Adrenal gland (tissue), 12 donors: ENCODE data around the gene MIOX. TPM values are rescaled to one million over a fixed set of nuclear protein-coding genes. Genes with fewer than 3 reads are reported as not detected.

Experiments
- DNase-seq, 7 donors: peaks; one replicate each; pipeline ENCODE4 v3.0.0-alpha.2; 2019 to 2020
- H3K27ac ChIP-seq, 5 donors: fragments of 200-600 bp; sonication (generic) in 4 of 5; 1 replicate in 3 of 5; 2 replicates in 2 of 5; pipeline versions ENCODE4 v1.5.1 to v1.8.0; 2016 to 2020; ENCODE audit warnings: mild to moderate bottlenecking in 1 of 5
- H3K27me3 ChIP-seq: fragments of 200-600 bp; 2 replicates; pipeline ENCODE4 v1.8.0; 2021
- H3K36me3 ChIP-seq, 2 donors: fragments of 200-600 bp; replicated peaks in 1 of 2; 1 replicate in 1 of 2; 2 replicates in 1 of 2; pipeline versions ENCODE4 v1.5.1 to v1.8.0; 2018 to 2022
- H3K4me1 ChIP-seq, 2 donors: fragments of 200-600 bp; replicated peaks in 1 of 2; 1 replicate in 1 of 2; 2 replicates in 1 of 2; pipeline versions ENCODE4 v1.5.1 to v1.8.0; 2018 to 2021
- H3K4me3 ChIP-seq, 4 donors: fragments of 200-600 bp; sonication (generic) in 3 of 4; one replicate each; pipeline ENCODE4 v1.5.1; 2016 to 2018
- H3K9me3 ChIP-seq, 3 donors: fragments of 200-600 bp; sonication (generic) in 1 of 3; replicated peaks in 1 of 3; 1 replicate in 2 of 3; 2 replicates in 1 of 3; pipeline versions ENCODE4 v1.5.1 to v1.8.0; 2016 to 2021
- POLR2A ChIP-seq, 2 donors: fragments of 450-650 bp; IDR thresholded peaks; one replicate each; pipeline ENCODE4 v1.6.1; 2017; ENCODE audit warnings: antibody characterized with exemption in 2 of 2, mild to moderate bottlenecking in 2 of 2, moderate library complexity in 1 of 2
- whole genome bisulfite sequencing, 4 donors: extraction: QIAGEN DNeasy Blood & Tissue Kit in 2 of 4; methylation state at CpG; one replicate each; pipeline versions ENCODE4 v1.1.5 to v1.1.7; 2013 to 2017; 5-methylcytosine and 5-hydroxymethylcytosine counted together
- intact Hi-C, 2 donors: fragments of 100-400 bp; cut with DNase I; formaldehyde crosslinking; loops; one replicate each; pipeline versions ENCODE4 v1.14.1 to v1.15.0; 2022 to 2023
- polyA plus RNA-seq, 3 donors: library from polyadenylated mRNA; stranded (reverse); fragments of 200-250 nt in 2 of 3; fragments of 350-450 nt in 1 of 3; fragmentation: Illumina TruSeq in 1 of 3; extraction: RNeasy Lipid Tissue Mini Kit (QIAGEN cat#74804) in 1 of 3; gene quantifications; one replicate each; pipeline ENCODE4 v1.2.3, GENCODE V29; 2013 to 2014
- total RNA-seq, 9 donors: library from RNA; depleted of rRNA in 4 of 9; stranded (reverse); fragments of >200 nt in 4 of 9; fragments of 120-200 nt in 1 of 9; fragmentation: NEBNext Ultra II Directional in 1 of 9; extraction: Animal tissue kit (Norgen Biotek cat#: 25700) in 1 of 9; gene quantifications; one replicate each; pipeline versions ENCODE4 v1.1.0 to v1.2.4, GENCODE V29; 2013 to 2023
- TF ChIP-seq, protein P1 (sequence below), 6 experiments: fragments of 450-650 bp in 4 of 6; fragments of 200-600 bp in 2 of 6; sonication (generic) in 1 of 6; IDR thresholded peaks; 1 replicate in 5 of 6; 2 replicates in 1 of 6; pipeline versions ENCODE4 v1.5.1 to v1.8.0; 2016 to 2021; ENCODE audit warnings: antibody characterized with exemption in 6 of 6, mild to moderate bottlenecking in 2 of 6, moderate library complexity in 1 of 6
- donor health status: healthy with polysubstance abuse.
- donor health status: Bipolar disorder and iron deficiency.
- donor health status: DM: yes; HTN: yes; CAD: no.
- donor health status: DM: no; HTN: no; CAD: no.
- donor health status: DM: no; HTN: no; CAD: no.
- donor health status: DM: yes; HTN: yes; CAD: no.

MIOX gene
- total and polyA plus RNA-seq, 12 donors: not detected

DNA sequence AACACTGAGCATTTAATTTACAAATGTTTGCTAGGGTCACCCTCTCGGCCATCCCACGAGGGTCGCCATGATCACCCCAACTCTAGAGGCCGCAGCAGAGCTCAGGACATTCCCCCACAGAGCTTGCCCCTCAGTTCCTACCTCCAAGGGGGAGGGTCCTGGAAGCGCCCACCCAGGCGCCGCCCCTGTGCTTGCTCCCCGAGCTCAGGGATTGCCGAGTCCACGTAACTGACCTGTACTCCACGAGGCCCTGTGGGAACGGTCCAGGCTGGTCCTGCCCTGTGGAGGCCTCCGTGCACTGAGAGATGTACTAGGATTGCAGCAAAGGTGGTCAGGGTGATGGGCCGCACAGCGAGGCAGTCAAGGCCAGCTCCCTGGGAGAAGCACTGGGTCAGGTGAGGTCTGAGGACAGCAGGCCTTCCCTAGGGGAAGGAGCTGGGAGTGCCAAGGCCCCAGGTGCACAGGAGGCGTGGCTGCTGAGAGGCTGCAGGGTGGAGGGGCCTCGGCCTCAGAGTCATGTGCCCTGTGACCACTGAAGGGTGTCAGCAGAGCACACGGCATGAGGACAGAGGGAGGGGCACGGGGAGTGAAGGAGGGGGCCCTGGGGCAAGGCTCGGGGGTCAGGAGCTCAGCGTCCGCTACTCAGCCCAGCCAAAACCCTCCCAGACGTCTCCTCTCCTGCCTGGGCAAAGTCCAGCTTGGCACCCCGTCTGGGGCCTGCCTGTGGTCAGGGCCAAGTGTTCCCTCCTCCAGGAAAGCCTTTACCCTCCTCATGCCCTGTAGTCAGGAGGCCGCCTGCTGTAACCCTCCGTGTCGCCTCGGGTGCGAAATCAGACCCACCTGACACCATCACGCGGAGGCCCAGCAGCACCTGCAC, 2.4 kb upstream of the MIOX start:
- intact Hi-C loops: no loop called here
- TF ChIP-seq, protein P1, sequence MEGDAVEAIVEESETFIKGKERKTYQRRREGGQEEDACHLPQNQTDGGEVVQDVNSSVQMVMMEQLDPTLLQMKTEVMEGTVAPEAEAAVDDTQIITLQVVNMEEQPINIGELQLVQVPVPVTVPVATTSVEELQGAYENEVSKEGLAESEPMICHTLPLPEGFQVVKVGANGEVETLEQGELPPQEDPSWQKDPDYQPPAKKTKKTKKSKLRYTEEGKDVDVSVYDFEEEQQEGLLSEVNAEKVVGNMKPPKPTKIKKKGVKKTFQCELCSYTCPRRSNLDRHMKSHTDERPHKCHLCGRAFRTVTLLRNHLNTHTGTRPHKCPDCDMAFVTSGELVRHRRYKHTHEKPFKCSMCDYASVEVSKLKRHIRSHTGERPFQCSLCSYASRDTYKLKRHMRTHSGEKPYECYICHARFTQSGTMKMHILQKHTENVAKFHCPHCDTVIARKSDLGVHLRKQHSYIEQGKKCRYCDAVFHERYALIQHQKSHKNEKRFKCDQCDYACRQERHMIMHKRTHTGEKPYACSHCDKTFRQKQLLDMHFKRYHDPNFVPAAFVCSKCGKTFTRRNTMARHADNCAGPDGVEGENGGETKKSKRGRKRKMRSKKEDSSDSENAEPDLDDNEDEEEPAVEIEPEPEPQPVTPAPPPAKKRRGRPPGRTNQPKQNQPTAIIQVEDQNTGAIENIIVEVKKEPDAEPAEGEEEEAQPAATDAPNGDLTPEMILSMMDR (IDR thresholded peaks at IDR 0.05): no peak
- TF ChIP-seq POLR2A (IDR thresholded peaks at IDR 0.05): no peak
- Histone ChIP-seq H3K9me3 (no peaks in the 10 kb centered on the region), H3K4me3 (no peak overlapping the region), H3K36me3 (no peaks in the 10 kb centered on the region), H3K4me1 (peaks cover 0 to 14% of the 10 kb centered on the region in 2 donors), H3K27me3 (peaks cover 36% of the 10 kb centered on the region), H3K27ac (no peak overlapping the region)
- 81 to 88% (median 86%) methylated on average over 12 to 31 of the region's 31 CpGs for WGBS, 4 donors
- no peak for DNase-seq

DNA sequence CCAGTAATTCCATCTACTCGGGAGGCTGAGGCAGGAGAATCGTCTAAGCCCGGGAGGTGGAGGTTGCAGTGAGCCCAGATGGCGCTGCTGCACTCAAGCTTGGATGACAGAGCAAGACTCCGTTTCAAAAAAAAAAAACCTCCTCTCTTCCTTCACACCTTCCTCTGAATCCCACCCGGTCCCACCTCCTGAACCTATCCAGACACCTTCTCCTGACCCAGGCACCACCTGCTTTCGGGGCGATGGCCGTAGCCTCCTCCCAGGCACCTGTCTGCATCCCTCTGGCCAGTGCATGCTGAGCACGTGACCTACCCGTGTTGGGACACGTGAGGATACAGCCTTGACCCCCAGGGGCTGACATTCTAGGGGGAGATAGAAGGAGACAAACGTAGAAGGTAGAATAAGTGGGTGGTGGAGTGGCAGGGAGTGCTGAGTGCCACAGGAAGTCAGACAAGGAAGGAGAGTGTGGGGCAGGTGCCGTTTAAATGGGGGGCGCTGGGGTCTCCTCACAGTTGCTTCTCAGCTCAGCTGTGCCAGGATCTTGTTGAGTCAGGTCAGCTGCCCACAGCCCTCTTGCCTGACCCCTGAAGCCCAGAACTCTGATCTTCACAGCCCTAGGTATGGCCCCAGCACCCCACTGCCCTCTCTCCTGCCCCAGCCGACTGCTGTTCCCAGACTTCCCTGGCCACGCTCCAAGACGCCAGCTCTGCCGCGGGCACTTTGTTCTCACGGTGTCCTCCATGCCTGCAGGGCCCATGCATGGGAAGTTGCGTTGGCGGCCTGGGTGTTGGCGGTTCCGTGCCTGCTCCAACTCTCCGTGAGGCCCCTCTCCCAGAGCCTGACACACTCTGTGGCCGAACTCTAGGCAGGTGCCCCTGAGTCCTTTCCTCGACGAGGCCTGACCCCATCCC, 1.2 kb upstream of the MIOX start:
- H3K9me3 ChIP-seq: no peaks in the 10 kb centered on the region
- 60 to 67% (median 64%) methylated on average over 18 to 29 of the region's 29 CpGs for WGBS, 4 donors
- H3K4me3 ChIP-seq: no peak overlapping the region
- peaks cover 31% of the 10 kb centered on the region for H3K27me3 ChIP-seq
- DNase-seq: peak in 5 of 7 donors; percentile 43 to 61 (median 48)
- TF ChIP-seq, protein P1 (IDR thresholded peaks at IDR 0.05): no peak
- no peak for TF ChIP-seq POLR2A (IDR thresholded peaks at IDR 0.05)
- intact Hi-C loops: no loop called here
- H3K27ac ChIP-seq: no peak overlapping the region
- peaks cover 0 to 14% of the 10 kb centered on the region in 2 donors for H3K4me1 ChIP-seq
- H3K36me3 ChIP-seq: no peaks in the 10 kb centered on the region

DNA sequence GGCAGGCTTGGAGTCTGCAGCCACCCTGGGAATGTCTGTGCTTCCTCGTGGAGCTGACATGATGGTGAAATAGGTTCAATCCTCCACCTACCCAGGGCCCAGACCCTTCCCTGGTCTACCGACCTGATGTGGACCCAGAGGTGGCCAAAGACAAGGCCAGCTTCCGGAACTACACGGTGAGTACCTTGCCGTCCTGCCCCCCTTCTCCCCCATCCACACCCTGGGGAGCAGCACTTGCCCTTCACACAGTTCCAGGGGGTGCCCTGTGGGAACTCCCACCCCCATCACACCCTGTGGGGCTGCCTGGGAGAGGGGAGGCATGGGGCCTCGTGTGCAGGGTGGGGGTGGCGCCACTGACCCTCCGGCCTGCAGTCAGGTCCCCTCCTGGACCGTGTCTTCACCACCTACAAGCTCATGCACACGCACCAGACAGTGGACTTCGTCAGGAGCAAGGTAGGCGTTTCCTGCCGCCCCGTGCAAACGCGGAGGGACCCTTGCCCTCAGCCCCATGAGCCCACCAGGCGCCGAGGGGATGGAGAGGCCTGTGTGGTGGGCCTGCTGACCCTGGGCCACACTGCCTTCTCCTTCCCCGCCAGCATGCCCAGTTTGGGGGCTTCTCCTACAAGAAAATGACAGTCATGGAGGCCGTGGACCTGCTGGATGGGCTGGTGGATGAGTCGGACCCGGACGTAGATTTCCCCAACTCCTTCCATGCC, 789 bp downstream of the MIOX start:
- Histone ChIP-seq H3K36me3 (no peaks in the 10 kb centered on the region), H3K27me3 (peaks cover 11% of the 10 kb centered on the region), H3K4me3 (no peak overlapping the region), H3K27ac (no peak overlapping the region), H3K9me3 (no peaks in the 10 kb centered on the region), H3K4me1 (no peaks in the 10 kb centered on the region)
- TF ChIP-seq, protein P1 (IDR thresholded peaks at IDR 0.05): no peak
- no peak for TF ChIP-seq POLR2A (IDR thresholded peaks at IDR 0.05)
- intact Hi-C loops: no loop called here
- WGBS, 4 donors: 82 to 90% (median 84%) methylated on average over 16 to 23 of the region's 23 CpGs
- no peak for DNase-seq
